Choroid plexus epithelial cell (primary cell): ENCODE measurements around the gene OR8J1.
"Not testable (repeated sequence)": the region's sequence is repeated elsewhere in the genome, so short reads cannot be mapped to it uniquely, and the experiment has no call there.

Experiments used
- DNase-seq: peaks from one replicate; pipeline ENCODE4 v3.0.0-alpha.2; 2010; ENCODE audit warnings: low read depth
- H3K4me3 ChIP-seq: 2 replicates; pipeline ENCODE4 v1.5.1; 2011; ENCODE audit warnings: low read depth, mild to moderate bottlenecking, control low read depth, low read length, moderate library complexity
- CTCF ChIP-seq: conservative IDR thresholded peaks from 2 replicates; pipeline ENCODE4 v1.5.1; 2011; ENCODE audit warnings: low read depth, mild to moderate bottlenecking, control low read depth, inconsistent platforms, low read length, moderate library complexity

Gene OR8J1

DNA sequence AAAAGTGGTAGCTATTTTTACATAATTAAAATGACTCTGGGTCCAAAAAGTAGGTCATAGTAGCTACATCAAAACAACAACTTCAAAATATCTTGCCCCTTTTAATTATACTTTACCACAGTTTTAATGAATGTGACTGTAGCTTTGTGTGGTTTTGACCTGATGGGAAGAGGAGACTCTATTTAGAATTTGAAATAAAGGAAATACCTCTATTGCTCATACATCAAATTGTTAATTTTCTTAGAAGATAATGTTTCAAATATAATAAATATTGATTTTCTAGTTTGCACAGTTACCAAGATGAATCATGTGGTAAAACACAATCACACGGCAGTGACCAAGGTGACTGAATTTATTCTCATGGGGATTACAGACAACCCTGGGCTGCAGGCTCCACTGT, 8.4 kb upstream of the OR8J1 start, which contains the start of gene OR8K1:
OR8K1 (plus strand) TSS at position 301 of the 400 bp plus-strand sequence; CDS start at position 301, 0 bp downstream.
- H3K4me3 ChIP-seq, result no peak within 1 kb of the TSS
- DNase-seq, result no peak
- TF ChIP-seq CTCF, result no peak

- TF ChIP-seq CTCF, result no peak
- no peak within 1 kb of the TSS for H3K4me3 ChIP-seq
- DNase-seq, result no peak
Observed at GRCh38 chr11:56375324-56375723, 21.2 kb downstream of the OR8J1 start, which contains the start of gene OR8U1. Gene OR8U1 (plus strand): TSS chr11:56375624. CDS start chr11:56375624, 0 bp downstream.

GRCh38 chr11:56380120-56380519, 26.0 kb downstream of the OR8J1 start:
- H3K4me3 ChIP-seq, result no peak overlapping the region
- no peak for TF ChIP-seq CTCF
- DNase-seq, result no peak

GRCh38 chr11:56394381-56394780, 40.3 kb downstream of the OR8J1 start:
- no peak for TF ChIP-seq CTCF
- DNase-seq, result no peak
- H3K4me3 ChIP-seq, result no peak overlapping the region

DNA sequence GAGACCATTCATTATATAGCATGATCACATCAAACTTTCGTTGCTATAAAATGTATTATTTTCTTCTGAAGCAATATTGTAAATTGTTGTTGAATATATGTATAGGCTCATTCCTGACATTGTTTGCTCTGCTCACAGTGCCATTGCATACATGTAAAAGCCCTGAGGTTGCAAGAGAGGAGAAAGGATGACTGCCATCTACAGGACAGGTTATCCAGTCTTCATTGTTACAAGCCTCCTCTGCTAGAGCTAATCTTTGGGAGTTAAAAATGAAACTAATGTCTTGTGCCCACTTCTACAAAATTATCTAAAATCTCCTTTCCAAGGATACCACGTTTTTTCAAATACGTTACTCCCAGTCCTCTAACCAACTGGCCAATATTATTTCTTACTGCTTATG, 42.0 kb downstream of the OR8J1 start:
- no peak overlapping the region for H3K4me3 ChIP-seq
- DNase-seq, result no peak
- no peak for TF ChIP-seq CTCF

- not testable (repeated sequence) for H3K4me3 ChIP-seq, DNase-seq
Observed at GRCh38 chr11:56401858-56402461, 47.9 kb downstream of the OR8J1 start.

DNA sequence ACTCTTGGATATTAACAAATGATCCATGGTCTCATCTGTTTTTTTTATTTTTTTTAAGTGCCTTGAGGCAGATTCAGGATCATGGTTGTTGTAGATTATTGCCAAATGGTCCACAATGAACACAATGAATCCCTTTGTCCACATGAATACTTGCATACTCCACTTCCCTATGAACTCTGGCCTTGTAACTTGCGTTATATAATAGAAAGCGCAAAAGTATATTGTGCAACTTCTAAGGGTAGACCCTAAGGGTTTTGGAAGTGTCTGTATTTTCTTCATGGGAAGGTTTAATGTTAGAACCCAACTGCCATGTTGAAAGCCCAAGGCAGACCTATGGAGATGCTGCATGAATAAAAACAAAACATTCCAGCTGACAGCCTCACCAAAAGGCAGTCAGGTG, 50.3 kb downstream of the OR8J1 start:
- TF ChIP-seq CTCF, result no peak
- no peak for DNase-seq
- H3K4me3 ChIP-seq, result no peak overlapping the region

DNA sequence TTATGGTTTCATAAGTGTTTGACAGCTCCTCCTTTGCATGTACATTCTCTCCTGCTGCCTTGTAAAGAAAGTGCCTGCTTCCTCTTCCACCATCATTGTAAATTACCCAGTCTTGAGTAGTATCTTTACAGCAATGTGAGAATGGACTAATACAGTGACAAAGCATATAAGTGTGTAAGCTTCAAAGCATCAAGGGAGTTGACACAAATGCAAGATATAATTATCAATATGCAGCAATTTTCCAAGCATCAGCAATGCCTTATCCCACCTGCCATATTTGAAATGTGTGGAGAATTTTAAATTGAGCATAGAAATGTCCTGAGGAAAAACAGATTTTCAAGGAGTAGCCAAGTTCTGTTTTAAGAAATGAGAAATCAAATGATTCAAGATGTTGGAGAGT, 56.7 kb downstream of the OR8J1 start:
- TF ChIP-seq CTCF, result no peak
- no peak for DNase-seq
- no peak overlapping the region for H3K4me3 ChIP-seq
